GM18870 (cell line): ENCODE data around the gene NIPBL.
"Not testable (repeated sequence)": the region's sequence is repeated elsewhere in the genome, so short reads cannot be mapped to it uniquely, and the experiment has no call there.

ENCODE experiments used
- ATAC-seq: cut with Tn5 transposase; IDR thresholded peaks from one replicate; pipeline ENCODE4 v1.9.1; 2021; ENCODE audit warnings: moderate library complexity; ENCODE audit not compliant: unreplicated experiment

Gene NIPBL, protein sequence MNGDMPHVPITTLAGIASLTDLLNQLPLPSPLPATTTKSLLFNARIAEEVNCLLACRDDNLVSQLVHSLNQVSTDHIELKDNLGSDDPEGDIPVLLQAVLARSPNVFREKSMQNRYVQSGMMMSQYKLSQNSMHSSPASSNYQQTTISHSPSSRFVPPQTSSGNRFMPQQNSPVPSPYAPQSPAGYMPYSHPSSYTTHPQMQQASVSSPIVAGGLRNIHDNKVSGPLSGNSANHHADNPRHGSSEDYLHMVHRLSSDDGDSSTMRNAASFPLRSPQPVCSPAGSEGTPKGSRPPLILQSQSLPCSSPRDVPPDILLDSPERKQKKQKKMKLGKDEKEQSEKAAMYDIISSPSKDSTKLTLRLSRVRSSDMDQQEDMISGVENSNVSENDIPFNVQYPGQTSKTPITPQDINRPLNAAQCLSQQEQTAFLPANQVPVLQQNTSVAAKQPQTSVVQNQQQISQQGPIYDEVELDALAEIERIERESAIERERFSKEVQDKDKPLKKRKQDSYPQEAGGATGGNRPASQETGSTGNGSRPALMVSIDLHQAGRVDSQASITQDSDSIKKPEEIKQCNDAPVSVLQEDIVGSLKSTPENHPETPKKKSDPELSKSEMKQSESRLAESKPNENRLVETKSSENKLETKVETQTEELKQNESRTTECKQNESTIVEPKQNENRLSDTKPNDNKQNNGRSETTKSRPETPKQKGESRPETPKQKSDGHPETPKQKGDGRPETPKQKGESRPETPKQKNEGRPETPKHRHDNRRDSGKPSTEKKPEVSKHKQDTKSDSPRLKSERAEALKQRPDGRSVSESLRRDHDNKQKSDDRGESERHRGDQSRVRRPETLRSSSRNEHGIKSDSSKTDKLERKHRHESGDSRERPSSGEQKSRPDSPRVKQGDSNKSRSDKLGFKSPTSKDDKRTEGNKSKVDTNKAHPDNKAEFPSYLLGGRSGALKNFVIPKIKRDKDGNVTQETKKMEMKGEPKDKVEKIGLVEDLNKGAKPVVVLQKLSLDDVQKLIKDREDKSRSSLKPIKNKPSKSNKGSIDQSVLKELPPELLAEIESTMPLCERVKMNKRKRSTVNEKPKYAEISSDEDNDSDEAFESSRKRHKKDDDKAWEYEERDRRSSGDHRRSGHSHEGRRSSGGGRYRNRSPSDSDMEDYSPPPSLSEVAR (N-terminal part only)

DNA sequence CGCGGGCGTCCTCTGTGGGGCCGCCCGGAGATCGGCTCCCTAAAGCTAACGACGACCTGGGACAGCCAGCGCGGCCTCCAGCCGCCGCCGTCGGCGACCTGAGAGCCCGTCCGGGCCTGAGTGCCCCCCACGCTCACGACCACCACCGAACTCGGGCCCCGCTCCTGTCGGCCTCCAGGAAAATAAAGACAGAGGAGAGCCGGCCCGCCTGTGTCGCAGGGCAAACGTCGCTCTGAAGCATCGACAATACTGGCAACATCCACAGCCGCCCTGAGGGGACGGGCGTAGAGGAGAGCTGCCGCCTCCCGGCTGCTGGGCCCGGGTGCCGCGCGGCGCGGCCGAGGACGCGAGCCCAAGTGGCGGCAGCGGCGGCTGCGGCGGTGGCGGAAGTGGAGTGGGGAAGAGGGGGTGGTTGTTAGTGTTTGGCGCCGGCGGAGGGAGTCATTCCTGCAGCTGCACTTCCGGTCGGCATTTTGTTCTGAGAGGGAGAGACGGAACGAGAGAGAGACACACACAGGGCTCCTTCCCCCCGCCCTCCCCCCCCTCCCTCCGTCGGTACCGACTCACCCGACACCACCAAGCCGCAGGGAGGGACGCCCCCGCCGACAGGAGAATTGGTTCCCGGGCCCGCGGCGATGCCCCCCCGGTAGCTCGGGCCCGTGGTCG is at the start of gene NIPBL:
Gene NIPBL, plus strand, starts transcription at position 471 of the 666 bp plus-strand sequence. CDS start 76,928 bp downstream, outside the sequence.
- ATAC-seq = peak; percentile 55

DNA sequence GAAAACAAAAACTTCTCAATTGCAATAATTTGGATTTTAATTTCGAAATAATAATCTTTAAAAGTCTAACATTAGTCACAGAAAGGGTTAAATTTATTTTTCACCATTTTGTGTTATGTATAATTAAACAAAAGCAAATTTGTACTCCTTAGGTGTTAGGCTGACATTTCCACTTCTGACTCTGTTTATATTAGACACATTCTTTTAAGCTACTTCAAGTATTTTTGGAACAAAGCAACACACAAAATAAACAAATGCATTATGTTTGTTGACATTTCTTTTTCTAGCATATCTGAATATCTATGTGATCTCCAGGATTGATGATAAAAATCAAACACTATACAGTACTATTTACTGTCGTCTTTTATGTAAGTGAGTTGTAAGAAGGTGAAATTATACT is 44.3 kb upstream of the NIPBL start:
- no peak for ATAC-seq

DNA sequence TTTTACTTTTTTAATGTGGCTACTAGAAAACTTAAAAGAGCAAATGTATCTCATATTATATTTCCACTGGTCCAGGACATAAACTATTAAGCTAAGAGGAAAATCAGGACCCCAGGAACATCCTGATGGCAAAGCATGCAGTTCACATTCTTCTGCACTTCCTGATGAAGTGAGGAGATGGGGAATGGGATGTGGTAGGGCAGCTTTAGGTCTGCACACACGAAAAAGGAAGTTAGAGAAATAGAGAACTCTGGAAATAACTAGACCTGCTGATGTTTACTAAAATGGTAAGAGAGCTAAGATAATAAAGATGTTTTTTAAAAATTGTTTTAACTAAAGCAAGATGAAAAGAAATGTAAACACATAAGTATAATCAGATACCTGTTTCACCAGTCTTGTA is 39.7 kb upstream of the NIPBL start:
- ATAC-seq = no peak

DNA sequence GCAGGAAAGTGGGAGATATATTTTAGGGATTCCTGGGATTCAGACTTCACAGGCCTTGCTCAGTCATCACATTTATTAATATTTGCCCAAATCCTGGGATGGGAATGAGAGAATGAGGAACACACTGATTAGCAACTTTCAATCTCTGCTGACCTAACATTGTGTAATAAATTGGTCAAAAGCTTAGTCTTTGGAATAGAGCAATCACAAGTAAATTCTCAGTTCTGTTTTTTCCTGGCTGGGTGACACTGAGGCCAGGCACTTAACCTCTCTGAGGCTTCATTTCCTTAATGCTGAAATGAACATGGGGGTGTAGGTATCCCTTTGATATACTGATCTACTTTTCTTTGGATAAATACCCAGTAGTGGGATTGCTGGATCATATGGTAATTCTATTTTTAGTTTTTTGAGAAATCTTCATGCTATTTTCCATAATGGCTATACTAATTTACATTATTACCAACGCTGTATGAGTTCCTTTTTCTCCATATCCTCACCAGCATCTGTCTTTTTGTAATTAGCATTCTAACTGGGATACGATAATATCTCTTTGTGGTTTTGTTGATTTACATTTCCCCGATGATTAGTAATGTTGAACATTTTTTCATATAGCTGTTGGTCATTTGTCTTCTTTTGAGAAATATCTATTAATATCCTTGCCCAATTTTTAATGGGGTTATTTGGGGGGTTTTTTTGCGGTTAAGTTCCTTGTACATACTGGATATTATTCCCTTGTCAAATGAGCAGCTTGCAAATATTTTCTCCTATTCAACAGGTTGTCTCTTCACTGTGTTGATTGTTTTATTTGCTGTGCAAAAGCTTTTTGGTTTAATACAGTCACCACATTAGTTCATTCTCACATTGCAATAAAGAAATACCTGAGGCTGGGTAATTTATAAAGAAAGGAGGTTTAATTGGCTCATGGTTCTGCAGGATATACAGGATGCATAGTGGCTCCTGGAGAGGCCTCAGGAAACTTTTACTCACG is 36.8 kb upstream of the NIPBL start:
- ATAC-seq = no peak

DNA sequence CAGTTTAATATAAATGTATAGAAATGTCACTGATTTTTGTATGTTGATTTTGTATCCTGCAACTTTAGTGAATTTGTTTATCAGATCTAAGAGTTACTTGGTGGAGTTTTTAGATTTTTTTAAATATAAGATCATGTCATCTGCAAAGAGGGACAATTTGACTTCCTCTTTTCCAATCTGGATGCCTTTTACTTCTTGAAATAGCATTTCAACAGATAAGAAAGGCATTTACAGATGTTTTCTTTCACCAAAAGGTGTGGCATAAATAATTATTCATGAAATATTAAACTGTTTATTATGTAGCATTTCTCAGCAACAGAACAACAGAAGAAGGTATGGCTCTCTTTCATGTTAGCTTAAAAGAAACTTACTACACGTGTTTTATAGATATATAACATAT is 34.9 kb upstream of the NIPBL start:
- no peak for ATAC-seq

DNA sequence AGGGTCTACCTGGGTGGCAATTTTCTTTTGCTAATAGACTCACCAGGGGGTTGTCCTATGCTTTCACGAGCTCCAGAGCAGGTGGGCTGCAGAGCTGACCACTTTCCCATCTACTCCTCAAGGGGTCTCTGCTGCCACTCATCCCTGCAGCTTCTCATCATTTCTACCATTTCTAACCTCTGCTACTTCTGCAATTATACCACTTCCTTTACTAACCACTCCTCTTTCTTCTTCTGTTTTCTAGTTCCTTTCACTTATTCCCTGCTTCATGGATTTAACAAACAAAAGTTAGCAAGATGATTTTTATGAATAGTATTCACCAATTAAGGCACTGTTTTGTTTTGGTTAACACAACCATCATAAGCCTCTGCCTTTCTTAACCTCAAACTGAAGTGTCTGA is 34.5 kb upstream of the NIPBL start:
- ATAC-seq = no peak

DNA sequence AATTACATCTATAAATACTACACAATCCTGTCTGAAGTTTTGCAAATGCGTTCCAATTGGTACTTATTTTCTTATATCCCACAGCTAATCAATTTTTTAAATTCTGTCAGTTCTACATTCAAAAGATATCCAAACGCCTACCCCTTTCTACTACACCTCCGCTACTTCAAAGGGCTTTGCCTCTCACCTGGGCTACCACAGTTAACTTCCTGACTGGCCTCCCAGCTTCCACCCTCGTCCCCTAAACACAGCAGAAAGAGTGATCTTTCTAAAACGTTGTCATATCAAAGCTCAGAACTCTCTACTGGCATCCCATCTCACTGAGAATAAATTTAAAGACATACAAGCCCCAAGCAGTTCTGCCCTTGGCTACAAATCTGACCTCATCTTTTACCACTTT is 32.3 kb upstream of the NIPBL start:
- ATAC-seq = no peak

DNA sequence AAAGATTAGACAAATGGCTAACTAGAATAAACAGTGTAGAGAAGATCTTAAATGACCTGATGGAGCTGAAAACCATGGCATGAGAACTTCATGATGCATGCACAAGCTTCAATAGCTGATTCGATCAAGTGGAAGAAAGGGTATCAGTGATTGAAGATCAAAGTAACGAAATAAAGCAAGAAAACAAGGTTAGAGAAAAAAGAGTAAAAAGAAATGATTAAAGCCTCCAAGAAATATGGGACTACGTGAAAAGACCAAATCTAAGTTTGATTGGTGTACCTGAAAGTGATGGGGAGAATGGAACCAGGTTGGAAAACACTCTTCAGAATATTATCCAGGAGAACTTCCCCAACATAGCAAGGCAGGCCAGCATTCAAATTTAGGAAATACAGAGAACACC is 28.0 kb upstream of the NIPBL start:
- not testable (repeated sequence) for ATAC-seq

DNA sequence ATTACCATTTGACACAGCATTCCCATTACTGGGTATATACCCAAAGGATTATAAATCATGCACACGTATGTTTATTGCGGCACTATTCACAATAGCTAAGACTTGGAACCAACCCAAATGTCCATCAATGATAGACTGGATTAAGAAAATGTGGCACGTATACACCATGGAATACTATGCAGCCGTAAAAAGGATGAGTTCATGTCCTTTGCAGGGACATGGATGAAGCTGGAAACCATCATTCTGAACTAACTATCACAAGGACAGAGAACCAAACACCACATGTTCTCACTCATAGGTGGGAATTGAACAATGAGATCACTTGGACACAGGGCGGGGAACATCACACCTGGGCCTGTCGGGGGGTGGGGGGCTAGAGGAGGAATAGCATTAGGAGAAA is 23.7 kb upstream of the NIPBL start:
- ATAC-seq = not testable (repeated sequence)

DNA sequence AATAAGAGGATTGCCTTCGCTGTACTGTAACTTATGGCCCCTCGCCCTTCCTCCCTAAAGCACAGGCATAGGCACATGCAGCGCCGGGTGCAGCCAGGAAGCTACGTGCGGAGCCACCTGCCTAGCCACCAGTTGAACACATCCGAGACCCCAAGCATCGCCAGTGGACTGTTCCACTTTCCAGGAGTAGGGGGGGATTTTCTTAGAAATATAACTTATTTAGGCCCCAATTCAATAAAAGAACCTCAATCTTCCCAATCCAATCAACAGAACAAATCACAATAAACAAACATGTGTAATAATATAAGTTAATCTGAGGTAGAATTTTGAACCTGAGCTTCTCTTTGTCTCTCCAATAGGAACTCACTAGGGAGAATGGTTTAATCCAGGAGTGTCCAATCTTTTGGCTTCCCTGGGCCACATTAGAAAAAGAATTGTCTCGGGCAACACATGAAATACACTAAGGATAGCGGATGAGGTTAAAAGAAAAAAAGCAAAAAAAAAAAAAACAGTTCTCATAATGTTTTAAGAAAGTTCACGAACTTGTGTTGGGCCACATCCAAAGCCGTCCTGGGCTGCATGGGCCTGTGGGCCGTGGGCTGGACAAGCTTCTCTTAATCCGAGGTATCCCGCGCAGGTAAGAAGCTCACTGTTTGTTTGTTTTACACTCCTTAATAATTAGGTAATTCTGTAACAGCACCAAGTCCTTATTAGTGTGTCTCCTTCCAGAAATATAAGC is 22.0 kb upstream of the NIPBL start:
- ATAC-seq = no peak

DNA sequence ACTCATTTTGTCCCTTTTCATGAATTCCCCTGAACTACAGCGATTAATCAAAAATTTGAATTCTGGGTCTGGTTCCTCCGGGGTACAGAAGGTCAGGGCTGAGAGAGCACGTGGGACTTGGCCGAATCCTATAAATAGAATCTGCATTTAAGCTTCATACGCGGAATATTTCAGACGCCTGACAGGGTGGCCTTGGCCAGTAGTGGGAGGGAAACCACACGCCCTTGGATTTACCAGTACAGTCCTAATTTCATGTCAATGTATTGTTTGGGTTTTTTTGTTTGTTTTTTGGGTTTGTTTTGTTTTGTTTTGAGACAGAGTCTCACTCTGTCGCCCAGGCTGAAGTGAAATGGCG is 21.5 kb upstream of the NIPBL start:
- ATAC-seq = no peak

DNA sequence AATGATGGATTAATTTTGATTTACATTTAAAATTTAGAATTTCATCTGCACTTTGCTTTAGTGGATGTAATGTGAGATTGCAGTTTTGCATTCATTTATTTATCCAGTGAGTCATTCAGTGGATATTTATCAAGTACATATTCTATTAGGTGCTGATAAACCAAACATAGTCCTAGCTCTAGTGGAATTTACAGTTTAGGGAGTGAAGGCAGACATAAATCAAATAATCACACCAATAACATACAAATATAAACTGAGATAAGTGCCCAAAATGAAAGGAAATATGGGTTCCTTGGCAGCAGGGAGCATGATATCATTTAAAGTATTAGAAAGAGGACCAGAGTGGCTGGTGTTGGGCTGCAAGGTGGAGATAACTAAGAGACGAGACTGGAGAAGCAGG is 14.7 kb upstream of the NIPBL start:
- ATAC-seq = no peak

DNA sequence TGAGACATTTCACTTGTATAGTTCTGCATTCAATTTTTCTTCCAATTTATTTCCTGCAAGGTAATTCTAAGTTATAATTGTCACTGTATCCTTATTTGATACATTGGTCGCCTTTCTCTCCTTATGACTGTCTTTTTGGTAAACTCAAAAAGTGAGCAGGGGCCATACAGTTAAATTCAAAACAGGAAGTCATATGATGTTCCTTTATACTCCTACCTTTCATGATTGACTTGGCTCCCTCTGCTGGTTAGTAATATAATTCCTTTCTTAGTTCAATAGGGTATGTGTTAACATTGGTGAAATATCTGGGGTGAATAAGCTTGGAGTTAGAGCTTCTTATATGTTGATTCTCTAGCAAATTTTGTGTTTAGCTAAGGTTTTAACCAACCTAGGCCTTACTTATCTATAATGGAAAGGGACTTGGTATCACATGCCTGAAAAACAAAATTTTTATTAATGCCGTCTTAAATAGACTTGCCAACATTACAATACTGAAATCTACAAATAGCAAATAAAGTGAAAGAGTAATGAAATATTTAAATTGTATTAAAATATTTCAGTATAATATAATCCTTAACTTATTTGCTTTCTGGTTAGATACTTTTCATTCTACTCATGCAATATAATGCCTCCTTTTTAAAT is 6.0 kb upstream of the NIPBL start:
- peak; percentile 90 for ATAC-seq

DNA sequence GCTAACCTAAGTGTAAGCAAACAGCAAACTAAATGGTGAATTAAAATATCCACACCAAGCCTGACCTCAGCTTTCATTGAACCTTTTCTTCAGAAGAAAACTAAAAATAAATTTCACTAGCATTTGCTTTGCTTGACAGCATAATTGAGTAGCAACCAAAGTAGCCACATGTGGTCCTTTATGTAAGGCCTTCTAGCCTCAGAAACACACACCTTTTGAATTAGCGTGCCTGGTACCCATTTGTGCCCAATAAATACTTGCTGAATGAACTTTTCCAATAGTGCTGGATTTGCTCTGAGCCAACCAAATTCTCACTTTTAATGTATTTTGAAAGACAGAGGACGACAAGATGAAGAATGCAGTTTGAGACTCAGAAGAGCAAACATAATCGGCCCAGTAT is 2.1 kb upstream of the NIPBL start:
- ATAC-seq = no peak

DNA sequence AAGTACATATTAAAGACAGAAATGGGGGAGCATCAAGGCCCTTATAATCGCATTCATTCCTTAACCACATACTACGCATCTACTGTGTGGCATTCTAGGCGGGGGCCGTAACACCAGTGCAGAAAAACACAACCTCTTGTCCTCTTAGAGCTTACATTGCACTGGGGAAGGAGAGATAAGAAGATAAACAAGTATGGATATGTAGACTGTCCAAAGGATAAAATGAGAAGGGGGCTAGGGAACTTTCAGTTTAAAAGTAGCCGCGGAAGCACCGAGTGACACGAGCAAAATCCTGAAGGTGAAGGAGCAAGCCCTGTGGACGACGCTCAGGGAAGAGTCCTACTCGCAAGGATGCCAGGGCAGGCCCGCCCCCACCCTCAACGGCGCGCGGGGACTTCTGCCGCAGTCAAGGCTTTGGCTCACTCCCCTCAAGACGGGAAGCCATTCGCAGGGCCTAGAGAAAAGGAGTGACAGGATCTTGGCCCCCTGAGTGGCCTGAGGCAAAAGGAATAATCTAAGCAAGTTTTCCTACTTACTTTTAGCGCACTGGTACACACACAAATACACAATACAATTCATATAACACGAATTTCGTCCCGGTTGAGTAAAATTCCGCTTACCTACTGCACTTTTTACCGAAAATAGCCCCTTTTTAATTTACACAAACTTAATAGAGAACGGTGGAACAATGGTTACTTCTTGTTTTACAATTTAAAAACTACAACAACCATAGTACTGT is 1.3 kb upstream of the NIPBL start:
- ATAC-seq = no peak

DNA sequence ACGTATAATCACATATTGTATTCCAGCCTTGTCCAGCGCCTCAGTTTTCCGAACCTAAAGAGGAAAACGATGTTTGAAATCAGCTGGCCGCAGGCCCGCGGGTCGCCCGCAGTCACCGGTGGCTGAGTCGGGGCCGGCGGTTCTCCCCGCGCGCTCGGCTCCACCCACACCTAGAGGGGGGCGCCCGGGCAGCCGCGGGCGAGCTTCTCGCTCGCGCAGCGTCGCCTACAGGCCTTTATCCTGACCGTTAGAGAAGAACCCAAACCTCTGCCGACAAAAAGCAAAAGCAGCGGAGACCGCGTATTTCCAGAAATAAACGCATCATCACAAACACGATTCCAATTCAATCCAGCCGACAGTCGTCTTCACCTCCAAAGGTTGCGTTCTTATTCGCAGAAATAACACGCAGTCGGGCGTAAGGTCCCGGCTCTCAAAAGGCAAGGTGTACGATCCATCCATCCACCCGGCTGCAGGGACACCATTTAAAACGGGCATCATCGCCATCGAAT is 725 bp upstream of the NIPBL start:
- peak; percentile 31 for ATAC-seq

DNA sequence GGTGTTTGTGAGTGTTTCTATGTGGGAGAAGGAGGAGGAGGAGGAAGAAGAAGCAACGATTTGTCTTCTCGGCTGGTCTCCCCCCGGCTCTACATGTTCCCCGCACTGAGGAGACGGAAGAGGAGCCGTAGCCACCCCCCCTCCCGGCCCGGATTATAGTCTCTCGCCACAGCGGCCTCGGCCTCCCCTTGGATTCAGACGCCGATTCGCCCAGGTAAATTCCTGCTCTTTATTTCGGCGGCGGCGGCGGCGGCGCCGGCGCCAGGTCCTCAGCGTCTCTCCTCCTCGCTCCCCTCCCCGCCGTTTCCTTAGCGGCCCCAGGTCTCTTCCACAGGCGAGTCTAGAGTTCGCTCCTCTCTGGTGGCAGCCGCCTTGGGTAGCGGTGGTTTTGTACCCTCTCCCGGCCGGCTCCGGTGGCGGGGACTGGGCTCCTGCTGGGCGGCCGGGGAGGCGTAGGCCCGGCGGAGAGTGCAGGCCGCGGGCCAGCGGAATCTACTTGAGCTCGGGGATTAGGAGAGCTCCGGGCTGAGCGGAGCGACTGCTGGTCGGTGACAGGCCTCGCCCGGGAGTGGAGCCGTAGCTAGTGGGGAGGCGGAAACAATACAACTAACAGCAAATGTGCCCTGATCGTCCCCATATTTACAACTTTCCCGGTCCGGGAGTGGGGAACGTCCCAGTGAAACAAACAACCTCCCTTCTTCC is 547 bp downstream of the NIPBL start:
- no peak for ATAC-seq
